Lower leg skin (tissue), 4 donors: ENCODE data around the gene FAM117B. TPM values are rescaled to one million over a fixed set of nuclear protein-coding genes. Genes with fewer than 3 reads are reported as not detected.

Experiments
- DNase-seq, 2 donors: peaks; one replicate each; pipeline ENCODE4 v3.0.0-alpha.2; 2019; ENCODE audit warnings: low spot score in 2 of 2
- H3K4me3 ChIP-seq: fragments of 200-600 bp; sonication (generic); 2 replicates; pipeline ENCODE4 v1.5.1; 2017; ENCODE audit warnings: mild to moderate bottlenecking, low read depth; ENCODE audit not compliant: poor library complexity, severe bottlenecking
- CTCF ChIP-seq, 3 donors: fragments of 450-650 bp; IDR thresholded peaks; one replicate each; pipeline ENCODE4 v1.5.1; 2016; ENCODE audit warnings: antibody characterized with exemption in 3 of 3, mild to moderate bottlenecking in 3 of 3, moderate library complexity in 2 of 3
- POLR2A ChIP-seq, 2 donors: fragments of 450-650 bp; IDR thresholded peaks; one replicate each; pipeline ENCODE4 v1.6.1; 2016 to 2017; ENCODE audit warnings: antibody characterized with exemption in 2 of 2, mild to moderate bottlenecking in 1 of 2, moderate library complexity in 1 of 2
- WGBS, 2 donors: methylation state at CpG; one replicate each; pipeline ENCODE4 v1.1.5; 2018; 5-methylcytosine and 5-hydroxymethylcytosine counted together
- intact Hi-C: fragments of 100-400 bp; cut with DNase I; formaldehyde crosslinking; loops from one replicate; pipeline ENCODE4 v1.15.0; 2023; ENCODE audit warnings: low total_unique reads
- total RNA-seq, 4 donors: library from RNA; depleted of rRNA; stranded (reverse); fragments of >200 nt; gene quantifications; one replicate each; pipeline ENCODE4 v1.1.0, GENCODE V29; 2016

Gene FAM117B
- total RNA-seq, 4 donors from 2014 or later, result 9.6 to 28.8 (median 17.0) TPM

GRCh38 chr2:202718614-202719013 is 83.8 kb downstream of the FAM117B start:
- TF ChIP-seq CTCF (IDR thresholded peaks at IDR 0.05) (no peak), POLR2A (IDR thresholded peaks at IDR 0.05) (no peak)
- intact Hi-C loops, result no loop called here
- DNase-seq, result no peak
- WGBS, 2 donors, result 57 to 63% methylated on average over 4 of the region's 4 CpGs
- H3K4me3 ChIP-seq, result no peak overlapping the region

GRCh38 chr2:202720226-202720625 is 85.5 kb downstream of the FAM117B start:
- 38 to 94% methylated on average over 2 of the region's 2 CpGs for WGBS, 2 donors
- no peak for DNase-seq
- no peak overlapping the region for H3K4me3 ChIP-seq
- intact Hi-C loops, result no loop called here
- TF ChIP-seq POLR2A (IDR thresholded peaks at IDR 0.05) (no peak), CTCF (IDR thresholded peaks at IDR 0.05) (no peak)

GRCh38 chr2:202721621-202722020 is 86.9 kb downstream of the FAM117B start:
- intact Hi-C loops, result no loop called here
- DNase-seq, result no peak
- 85 to 94% methylated on average over 3 of the region's 3 CpGs for WGBS, 2 donors
- no peak overlapping the region for H3K4me3 ChIP-seq
- TF ChIP-seq POLR2A (IDR thresholded peaks at IDR 0.05), result no peak
- TF ChIP-seq CTCF (IDR thresholded peaks at IDR 0.05), result no peak

GRCh38 chr2:202723746-202724145 is 89.0 kb downstream of the FAM117B start:
- 97 to 98% methylated on average over 5 of the region's 5 CpGs for WGBS, 2 donors
- intact Hi-C loops, result no loop called here

GRCh38 chr2:202726070-202726469 is 91.3 kb downstream of the FAM117B start:
- WGBS, 2 donors, result 94 to 97% methylated on average over 3 of the region's 3 CpGs
- H3K4me3 ChIP-seq, result no peak overlapping the region
- TF ChIP-seq CTCF (IDR thresholded peaks at IDR 0.05) (no peak), POLR2A (IDR thresholded peaks at IDR 0.05) (no peak)
- intact Hi-C loops, result no loop called here
- no peak for DNase-seq

More at GRCh38 chr2:202723746-202724145, 89.0 kb downstream of the FAM117B start:
- TF ChIP-seq CTCF (IDR thresholded peaks at IDR 0.05), result no peak
- TF ChIP-seq POLR2A (IDR thresholded peaks at IDR 0.05), result no peak
- DNase-seq, result no peak
- H3K4me3 ChIP-seq, result no peak overlapping the region

- 95 to 100% methylated on average over 1 of the region's 1 CpG for WGBS, 2 donors
- DNase-seq, result no peak
- intact Hi-C loops, result no loop called here
- TF ChIP-seq POLR2A (IDR thresholded peaks at IDR 0.05) (no peak), CTCF (IDR thresholded peaks at IDR 0.05) (no peak)
- H3K4me3 ChIP-seq, result no peak overlapping the region
These were observed 102.1 kb downstream of the FAM117B start for GRCh38 chr2:202736826-202737225.
